Measurements from ENCODE around the gene SPATA13.

- no peak for TF ChIP-seq CTCF (IDR thresholded peaks at IDR 0.05)
- no peak for TF ChIP-seq POLR2AphosphoS5 (IDR thresholded peaks at IDR 0.05)
- TF ChIP-seq POLR2A (IDR thresholded peaks at IDR 0.05) = no peak
Observed at GRCh38 chr13:24281188-24282008, 120.9 kb downstream of the SPATA13 start.

All from stomach (tissue), 4 donors.